Endodermal cell (in vitro differentiated cells): ENCODE results near the gene SPOCK2. TPM values are rescaled to one million over a fixed set of nuclear protein-coding genes. Genes with fewer than 3 reads are reported as not detected.

Experiments used
- DNase-seq: peaks from one replicate; pipeline ENCODE4 v3.0.0-alpha.2; 2017
- H3K27ac ChIP-seq: 2 replicates; pipeline ENCODE4 v1.5.1; 2013; ENCODE audit warnings: mild to moderate bottlenecking, low read depth, low read length, moderate library complexity
- H3K27me3 ChIP-seq: 2 replicates; pipeline ENCODE4 v1.6.1; 2013; ENCODE audit warnings: mild to moderate bottlenecking, low read length, moderate library complexity; ENCODE audit not compliant: insufficient read depth, control insufficient read depth, poor library complexity, severe bottlenecking
- H3K36me3 ChIP-seq: 2 replicates; pipeline ENCODE4 v1.7.0; 2013; ENCODE audit warnings: mild to moderate bottlenecking, low read length, moderate library complexity; ENCODE audit not compliant: control insufficient read depth, insufficient read depth
- H3K4me1 ChIP-seq: one replicate; pipeline ENCODE4 v1.7.0; 2013; ENCODE audit warnings: low read length; ENCODE audit not compliant: control insufficient read depth, insufficient read depth
- H3K4me3 ChIP-seq: 2 replicates; pipeline ENCODE4 v1.5.1; 2013; ENCODE audit warnings: mild to moderate bottlenecking, low read length, moderate library complexity
- H3K9ac ChIP-seq: 2 replicates; pipeline ENCODE4 v1.6.1; 2013; ENCODE audit warnings: mild to moderate bottlenecking, low read length, moderate library complexity; ENCODE audit not compliant: poor library complexity, severe bottlenecking; ENCODE audit errors: extremely low read depth
- H3K9me3 ChIP-seq: 2 replicates; pipeline ENCODE4 v1.6.1; 2013; ENCODE audit warnings: mild to moderate bottlenecking, low read length, moderate library complexity; ENCODE audit not compliant: control insufficient read depth
- H3K27ac Mint-ChIP-seq: 2 replicates; pipeline ENCODE4 v1.8.0; 2020; ENCODE audit warnings: mixed read lengths
- H3K27me3 Mint-ChIP-seq: 2 replicates; pipeline ENCODE4 v1.8.0; 2021; ENCODE audit warnings: mild to moderate bottlenecking, mixed read lengths; ENCODE audit not compliant: insufficient read depth
- H3K36me3 Mint-ChIP-seq: 2 replicates; pipeline ENCODE4 v1.8.0; 2020; ENCODE audit warnings: low read depth, mixed read lengths
- H3K4me1 Mint-ChIP-seq: 2 replicates; pipeline ENCODE4 v1.8.0; 2020; ENCODE audit warnings: mixed read lengths
- H3K4me3 Mint-ChIP-seq: 2 replicates; pipeline ENCODE4 v1.8.0; 2020; ENCODE audit warnings: mild to moderate bottlenecking, moderate library complexity, mixed read lengths
- H3K9me3 Mint-ChIP-seq: 2 replicates; pipeline ENCODE4 v1.8.0; 2020; ENCODE audit warnings: mild to moderate bottlenecking, mixed read lengths
- CTCF ChIP-seq: fragments of 200-600 bp; sonication (generic); conservative IDR thresholded peaks from 2 replicates; pipeline ENCODE4 v1.5.0; 2021; ENCODE audit warnings: antibody characterized with exemption, mild to moderate bottlenecking
- WGBS, 2 experiments: methylation state at CpG; one replicate each; pipeline versions ENCODE4 v1.1.5 to v1.1.7; 2013; ENCODE audit warnings: missing lambda C conversion rate in 2 of 2, mixed read lengths in 1 of 2; ENCODE audit not compliant: insufficient coverage in 1 of 2, insufficient read length in 1 of 2; 5-methylcytosine and 5-hydroxymethylcytosine counted together
- total RNA-seq, 2 donors: library from RNA; stranded (reverse); fragmentation: NEBNext Ultra II Directional in 1 of 2; extraction: Animal tissue kit (Norgen Biotek cat#: 25700) in 1 of 2; gene quantifications; 2 replicates in 1 of 2; 3 replicates in 1 of 2; pipeline ENCODE4 v1.2.1, GENCODE V29; 2021

SPOCK2 gene
- total RNA-seq, 2 donors from 2014 or later: 1.6 to 3.7 TPM

GRCh38 chr10:72105098-72105475 is 16.7 kb upstream of the SPOCK2 start:
- WGBS, 2 experiments: 95 to 96% methylated on average over 6 to 9 of the region's 9 CpGs
- TF ChIP-seq CTCF: no peak
- Histone ChIP-seq H3K9ac (no peak overlapping the region), H3K27ac (peak overlapping the region; percentile 10), H3K36me3 (peaks cover 15% of the 10 kb centered on the region), H3K4me3 (no peak overlapping the region), H3K27me3 (no peaks in the 10 kb centered on the region), H3K9me3 (no peaks in the 10 kb centered on the region), H3K4me1 (peaks cover 3% of the 10 kb centered on the region)
- DNase-seq: no peak
- Mint-ChIP-seq H3K36me3 (peaks cover 25% of the 10 kb centered on the region), H3K27ac (no peak overlapping the region), H3K9me3 (no peaks in the 10 kb centered on the region), H3K27me3 (no peaks in the 10 kb centered on the region), H3K4me3 (no peak overlapping the region), H3K4me1 (peaks cover 10% of the 10 kb centered on the region)

GRCh38 chr10:72104472-72105097 is 16.2 kb upstream of the SPOCK2 start:
- Mint-ChIP-seq H3K9me3 (no peaks in the 10 kb centered on the region), H3K4me3 (no peak overlapping the region), H3K36me3 (peaks cover 25% of the 10 kb centered on the region), H3K27ac (no peak overlapping the region), H3K4me1 (peaks cover 10% of the 10 kb centered on the region), H3K27me3 (no peaks in the 10 kb centered on the region)
- no peak for TF ChIP-seq CTCF
- Histone ChIP-seq H3K27me3 (no peaks in the 10 kb centered on the region), H3K36me3 (peaks cover 15% of the 10 kb centered on the region), H3K9ac (no peak overlapping the region), H3K9me3 (no peaks in the 10 kb centered on the region), H3K27ac (no peak overlapping the region), H3K4me3 (no peak overlapping the region), H3K4me1 (peaks cover 3% of the 10 kb centered on the region)
- no peak for DNase-seq
- 93 to 97% methylated on average over 4 to 6 of the region's 8 CpGs for WGBS, 2 experiments

GRCh38 chr10:72099600-72099921 is 11.2 kb upstream of the SPOCK2 start:
- peaks cover 7% of the 10 kb centered on the region for H3K4me1 Mint-ChIP-seq
- Histone ChIP-seq H3K27me3 (no peaks in the 10 kb centered on the region), H3K36me3 (peaks cover 32% of the 10 kb centered on the region), H3K9me3 (no peaks in the 10 kb centered on the region), H3K27ac (no peak overlapping the region), H3K9ac (no peak overlapping the region), H3K4me1 (no peaks in the 10 kb centered on the region), H3K4me3 (no peak overlapping the region)
- no peaks in the 10 kb centered on the region for H3K9me3 Mint-ChIP-seq
- no peak overlapping the region for H3K27ac Mint-ChIP-seq
- peaks cover 40% of the 10 kb centered on the region for H3K36me3 Mint-ChIP-seq
- no peak overlapping the region for H3K4me3 Mint-ChIP-seq
- DNase-seq: no peak
- TF ChIP-seq CTCF: no peak
- WGBS, 2 experiments: 78 to 93% methylated on average over 3 to 10 of the region's 10 CpGs
- no peaks in the 10 kb centered on the region for H3K27me3 Mint-ChIP-seq
